K562 (cell line): ENCODE results near the gene PLPPR1. TPM values are rescaled to one million over a fixed set of nuclear protein-coding genes. Genes with fewer than 3 reads are reported as not detected.

Experiments
- ATAC-seq: fragments of 200-7000 bp; cut with Tn5 transposase; 3 replicates; pipeline ENCODE4 v1.9.1; 2020; ENCODE audit warnings: moderate library complexity
- BruUV-seq: library from RNA; stranded (reverse); fragments of 400-500 nt; replicated peaks from 2 replicates; lab custom pipeline; 2021; lab: Mats Ljungman, UMichigan
- CTCF ChIA-PET: fragments of 300-600 bp; formaldehyde crosslinking; extraction: SDS; loops from one replicate; lab custom pipeline; 2021; ENCODE audit warnings: low intra/inter-chr PET ratio; lab: Yijun Ruan, JAX
- POLR2A ChIA-PET: fragments of 300-600, 350-650 bp; sonication (Branson Sonifier 250); formaldehyde crosslinking; extraction: SDS; loops from one replicate; lab custom pipeline; 2021; ENCODE audit warnings: antibody characterized with exemption, inconsistent platforms; lab: Yijun Ruan, JAX
- DNase-seq, 4 experiments: peaks; one replicate each; pipeline versions ENCODE4 v3.0.0 to v3.0.0-alpha.2; 2011 to 2018; ENCODE audit warnings: low spot score in 3 of 4, mixed read lengths in 3 of 4; ENCODE audit errors: extremely low read depth in 1 of 4
- FAIRE-seq: peaks from 2 replicates; lab custom pipeline; 2011; peaks lifted over from hg19 to GRCh38; lab: Jason Lieb, UNC
- H2AFZ ChIP-seq: 2 replicates; pipeline ENCODE4 v1.6.0; 2011; ENCODE audit warnings: low read depth, low read length, control low read depth, inconsistent platforms
- H3K27ac ChIP-seq: fragments of 200-600 bp; 3 replicates; pipeline ENCODE4 v1.8.0; 2011; ENCODE audit warnings: low read depth, mild to moderate bottlenecking, control low read depth, inconsistent platforms, low read length, moderate library complexity, mixed read lengths; ENCODE audit errors: extremely low read depth
- H3K27me3 ChIP-seq, 2 experiments: fragments of 300-600 bp in 1 of 2; 2 replicates in 1 of 2; 3 replicates in 1 of 2; pipeline versions ENCODE4 v1.6.0 to v1.8.0; 2011; ENCODE audit warnings: inconsistent platforms in 2 of 2, low read length in 2 of 2, mild to moderate bottlenecking in 1 of 2, mixed read lengths in 1 of 2, moderate library complexity in 1 of 2; ENCODE audit not compliant: control insufficient read depth in 2 of 2, insufficient read depth in 2 of 2
- H3K36me3 ChIP-seq: fragments of 300-600 bp; 3 replicates; pipeline ENCODE4 v1.8.0; 2011; ENCODE audit warnings: mild to moderate bottlenecking, low read length, inconsistent platforms; ENCODE audit not compliant: control insufficient read depth, insufficient read depth
- H3K4me1 ChIP-seq, 2 experiments: fragments of 200-600 bp in 1 of 2; replicated peaks in 1 of 2; 2 replicates in 1 of 2; 3 replicates in 1 of 2; pipeline versions ENCODE4 v1.5.1 to v1.8.0; 2011; ENCODE audit warnings: inconsistent platforms in 2 of 2, low read length in 2 of 2, mild to moderate bottlenecking in 1 of 2, mixed read lengths in 1 of 2, moderate library complexity in 1 of 2; ENCODE audit not compliant: control insufficient read depth in 2 of 2, insufficient read depth in 2 of 2
- H3K4me2 ChIP-seq: 2 replicates; pipeline ENCODE4 v1.6.1; 2011; ENCODE audit warnings: low read length, control low read depth, inconsistent platforms, mixed read lengths; ENCODE audit not compliant: insufficient read depth
- H3K4me3 ChIP-seq: fragments of 200-600 bp; sonication (generic), shearing (Covaris generic); 2 replicates; pipeline ENCODE4 v1.5.1; 2016; ENCODE audit warnings: control low read depth, inconsistent platforms
- H3K79me2 ChIP-seq: fragments of 200-600 bp; 3 replicates; pipeline ENCODE4 v1.8.0; 2011; ENCODE audit warnings: low read length, inconsistent platforms; ENCODE audit not compliant: control insufficient read depth, insufficient read depth
- H3K9ac ChIP-seq, 2 experiments: 2 replicates each; pipeline versions ENCODE4 v1.6.0 to v1.6.1; 2011; ENCODE audit warnings: low read depth in 2 of 2, low read length in 2 of 2, control low read depth in 1 of 2, inconsistent platforms in 1 of 2, mild to moderate bottlenecking in 1 of 2, mixed read lengths in 1 of 2; ENCODE audit not compliant: insufficient read depth in 1 of 2
- H3K9me1 ChIP-seq: one replicate; pipeline ENCODE4 v1.6.0; 2011; ENCODE audit warnings: inconsistent platforms, mild to moderate bottlenecking, low read length, moderate library complexity; ENCODE audit not compliant: control insufficient read depth, insufficient read depth
- H3K9me3 ChIP-seq: replicated peaks from 2 replicates; pipeline ENCODE4 v1.5.1; 2011; ENCODE audit warnings: low read depth, low read length, inconsistent platforms; ENCODE audit not compliant: control insufficient read depth, insufficient read depth
- H4K20me1 ChIP-seq: replicated peaks from 2 replicates; pipeline ENCODE4 v1.6.1; 2011; ENCODE audit warnings: low read length, inconsistent platforms, mixed read lengths; ENCODE audit not compliant: control insufficient read depth, insufficient read depth
- ARID2 ChIP-seq: fragments of 450-650 bp; IDR thresholded peaks from 2 replicates; pipeline ENCODE4 v1.6.1; 2017; ENCODE audit warnings: antibody characterized with exemption, mild to moderate bottlenecking
- BHLHE40 ChIP-seq: IDR thresholded peaks from 2 replicates; pipeline ENCODE4 v1.6.1; 2011; ENCODE audit warnings: low read length, improper control_type of control experiment
- CHCHD3 ChIP-seq: fragments of 250-450 bp; sonication (Bioruptor Pico); IDR thresholded peaks from 2 replicates; pipeline ENCODE4 v2.1.2; 2022; ENCODE audit warnings: mild to moderate bottlenecking
- EHMT2 ChIP-seq: fragments of 450-650 bp; IDR thresholded peaks from 2 replicates; pipeline ENCODE4 v1.6.1; 2018; ENCODE audit warnings: antibody characterized with exemption
- HCFC1 ChIP-seq: IDR thresholded peaks from 2 replicates; pipeline ENCODE4 v1.6.1; 2012; ENCODE audit warnings: low read depth, low read length, improper control_type of control experiment
- NCOR1 ChIP-seq: fragments of 450-650 bp; IDR thresholded peaks from 2 replicates; pipeline ENCODE4 v1.6.1; 2016; ENCODE audit warnings: mild to moderate bottlenecking, moderate library complexity
- PHF20 ChIP-seq: fragments of 450-650 bp; IDR thresholded peaks from 2 replicates; pipeline ENCODE4 v1.6.1; 2018; ENCODE audit not compliant: partially characterized antibody
- PURB ChIP-seq: sonication (generic); formaldehyde crosslinking; IDR thresholded peaks from 2 replicates; pipeline ENCODE4 v1.9.0; 2021; ENCODE audit warnings: low read depth, mild to moderate bottlenecking, missing genetic modification reagents
- RAD21 ChIP-seq, 2 experiments: fragments of 250-450 bp in 1 of 2; fragments of 450-650 bp in 1 of 2; sonication (Bioruptor Pico) in 1 of 2; formaldehyde crosslinking in 1 of 2; IDR thresholded peaks in 1 of 2; conservative IDR thresholded peaks in 1 of 2; 2 replicates each; pipeline versions ENCODE4 v1.4.0 to v1.8.0; 2020 to 2022; ENCODE audit warnings: mild to moderate bottlenecking in 2 of 2, moderate library complexity in 1 of 2
- SAFB ChIP-seq: fragments of 200-400 bp; formaldehyde crosslinking; IDR thresholded peaks from 2 replicates; pipeline ENCODE4 v1.6.1; 2017; ENCODE audit warnings: low read depth, low read length, borderline replicate concordance
- ZNF197 ChIP-seq: fragments of 200-800 bp; sonication (Bioruptor generic); IDR thresholded peaks from 2 replicates; pipeline ENCODE4 v1.6.1; 2016; ENCODE audit warnings: low read depth, missing genetic modification characterization, missing compliant biosample characterization
- ZNF699 ChIP-seq: fragments of 250-450 bp; sonication (Bioruptor Pico); IDR thresholded peaks from 2 replicates; pipeline ENCODE4 v1.8.0; 2021; ENCODE audit warnings: mild to moderate bottlenecking, moderate library complexity; ENCODE audit not compliant: insufficient replicate concordance
- ZZZ3 ChIP-seq: fragments of 450-650 bp; IDR thresholded peaks from 2 replicates; pipeline ENCODE4 v1.6.1; 2016; ENCODE audit warnings: antibody characterized with exemption, mild to moderate bottlenecking, moderate library complexity
- whole genome bisulfite sequencing: fragments of 100-300 bp; shearing (Covaris generic); methylation state at CpG from one replicate; pipeline ENCODE4 v1.1.6; 2016; ENCODE audit warnings: low coverage, mixed read lengths; ENCODE audit not compliant: insufficient coverage; ENCODE audit errors: missing lambda C conversion rate; 5-methylcytosine and 5-hydroxymethylcytosine counted together
- in situ Hi-C: fragments of 300-500 bp; cut with MboI; formaldehyde crosslinking; loops from 4 replicates; pipeline ENCODE4 v1.15.0; 2018; ENCODE audit warnings: inconsistent platforms, mixed read lengths
- intact Hi-C: fragments of 100-400 bp; cut with micrococcal nuclease; formaldehyde crosslinking; loops from 2 replicates; pipeline ENCODE4 v1.14.2; 2022
- polyA plus RNA-seq, 8 experiments: library from polyadenylated mRNA; depleted of rRNA in 4 of 8; stranded (reverse) in 5 of 8; unstranded in 3 of 8; fragments of >200 nt; fragmentation: Nextera tagmentation in 2 of 8; fragmentation: Illumina TruSeq in 1 of 8; extraction: Ambion mirVana in 2 of 8; extraction: Trizol in 1 of 8; gene quantifications; 2 replicates each; pipeline versions ENCODE4 v1.2.1 to v1.2.3, GENCODE V29; 2011 to 2014; ENCODE audit warnings: inconsistent platforms in 1 of 8, missing spikeins in 1 of 8
- total RNA-seq, 7 experiments: library from RNA; depleted of rRNA in 6 of 7; stranded (reverse); fragments of >200 nt in 6 of 7; fragmentation: Illumina TruSeq in 2 of 7; extraction: Trizol in 2 of 7; gene quantifications; 2 replicates each; pipeline versions ENCODE4 v1.2.1 to v1.2.3, GENCODE V29; 2011 to 2021; ENCODE audit warnings: low replicate concordance in 1 of 7
- TF ChIP-seq, protein P1 (sequence below), 3 experiments: IDR thresholded peaks in 2 of 3; conservative IDR thresholded peaks in 1 of 3; 2 replicates each; pipeline ENCODE4 v1.5.1; 2011 to 2012; ENCODE audit warnings: low read length in 3 of 3, mild to moderate bottlenecking in 3 of 3, control low read depth in 2 of 3, improper control_type of control experiment in 1 of 3, inconsistent platforms in 1 of 3, low read depth in 1 of 3, mixed read lengths in 1 of 3, moderate library complexity in 1 of 3; ENCODE audit not compliant: insufficient read depth in 2 of 3
- TF ChIP-seq, protein P2 (sequence below): IDR thresholded peaks from 2 replicates; pipeline ENCODE4 v1.6.1; 2011; ENCODE audit warnings: borderline replicate concordance, low read depth, mild to moderate bottlenecking, moderate library complexity, low read length; ENCODE audit not compliant: insufficient read depth, poor library complexity, severe bottlenecking
- TF ChIP-seq, protein P3 (sequence below): sonication (generic); formaldehyde crosslinking; IDR thresholded peaks from 2 replicates; pipeline ENCODE4 v1.8.1; 2023; ENCODE audit warnings: mild to moderate bottlenecking, missing genetic modification reagents, moderate library complexity

PLPPR1 gene
- total and polyA plus RNA-seq, 9 of the 15 experiments (the other 6 are each of a cell fraction or from before 2014, with no cell fraction given): not detected

DNA sequence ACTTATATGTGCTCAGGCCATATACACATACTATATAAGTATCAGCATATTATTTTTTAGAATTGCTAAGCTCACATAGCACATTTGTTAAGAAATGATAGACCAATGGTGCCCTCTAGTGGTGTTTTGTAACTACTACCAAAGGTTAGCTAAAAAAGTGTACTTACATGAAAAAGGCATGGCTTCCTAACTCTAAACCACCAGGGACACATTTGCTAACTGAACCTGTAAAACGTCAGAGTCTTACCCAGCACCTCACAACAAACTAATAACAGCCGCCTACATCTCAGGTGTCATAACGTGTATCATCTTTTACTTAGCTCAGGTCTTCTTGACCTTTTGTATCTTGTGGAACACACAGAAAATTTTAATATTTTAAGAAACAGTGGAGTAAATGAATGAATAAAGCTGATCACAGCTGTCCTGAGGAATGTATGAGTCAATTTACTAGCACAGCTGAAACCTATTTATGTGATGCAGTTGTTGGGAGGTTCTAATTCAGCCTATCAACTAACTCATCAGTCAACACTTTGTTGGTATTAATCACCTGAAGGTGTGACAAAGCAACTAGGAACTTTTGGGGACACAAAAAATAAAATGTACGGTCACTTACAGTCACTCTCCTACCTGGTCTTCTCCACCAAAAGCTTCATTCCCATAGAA is 283.4 kb downstream of the PLPPR1 start (continued):
- TF ChIP-seq RAD21 (CRISPR knock-in tag; conservative IDR thresholded peaks at IDR 0.05 in 1 of 2, IDR thresholded peaks at IDR 0.05 in 1 of 2) (peak; percentile 79 to 89), BHLHE40 (no peak), CHCHD3 (no peak), ZNF197 (CRISPR knock-in tag) (no peak), SAFB (no peak)
- TF ChIP-seq, protein P1, sequence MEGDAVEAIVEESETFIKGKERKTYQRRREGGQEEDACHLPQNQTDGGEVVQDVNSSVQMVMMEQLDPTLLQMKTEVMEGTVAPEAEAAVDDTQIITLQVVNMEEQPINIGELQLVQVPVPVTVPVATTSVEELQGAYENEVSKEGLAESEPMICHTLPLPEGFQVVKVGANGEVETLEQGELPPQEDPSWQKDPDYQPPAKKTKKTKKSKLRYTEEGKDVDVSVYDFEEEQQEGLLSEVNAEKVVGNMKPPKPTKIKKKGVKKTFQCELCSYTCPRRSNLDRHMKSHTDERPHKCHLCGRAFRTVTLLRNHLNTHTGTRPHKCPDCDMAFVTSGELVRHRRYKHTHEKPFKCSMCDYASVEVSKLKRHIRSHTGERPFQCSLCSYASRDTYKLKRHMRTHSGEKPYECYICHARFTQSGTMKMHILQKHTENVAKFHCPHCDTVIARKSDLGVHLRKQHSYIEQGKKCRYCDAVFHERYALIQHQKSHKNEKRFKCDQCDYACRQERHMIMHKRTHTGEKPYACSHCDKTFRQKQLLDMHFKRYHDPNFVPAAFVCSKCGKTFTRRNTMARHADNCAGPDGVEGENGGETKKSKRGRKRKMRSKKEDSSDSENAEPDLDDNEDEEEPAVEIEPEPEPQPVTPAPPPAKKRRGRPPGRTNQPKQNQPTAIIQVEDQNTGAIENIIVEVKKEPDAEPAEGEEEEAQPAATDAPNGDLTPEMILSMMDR (IDR thresholded peaks at IDR 0.05 in 2 of 3, conservative IDR thresholded peaks at IDR 0.05 in 1 of 3; ENCODE audit: insufficient read depth in 2 of 3, low read depth in 1 of 3, low read length in 3 of 3): peak; percentile 51 to 81 (median 59); a peak in 5 of 6 replicates

DNA sequence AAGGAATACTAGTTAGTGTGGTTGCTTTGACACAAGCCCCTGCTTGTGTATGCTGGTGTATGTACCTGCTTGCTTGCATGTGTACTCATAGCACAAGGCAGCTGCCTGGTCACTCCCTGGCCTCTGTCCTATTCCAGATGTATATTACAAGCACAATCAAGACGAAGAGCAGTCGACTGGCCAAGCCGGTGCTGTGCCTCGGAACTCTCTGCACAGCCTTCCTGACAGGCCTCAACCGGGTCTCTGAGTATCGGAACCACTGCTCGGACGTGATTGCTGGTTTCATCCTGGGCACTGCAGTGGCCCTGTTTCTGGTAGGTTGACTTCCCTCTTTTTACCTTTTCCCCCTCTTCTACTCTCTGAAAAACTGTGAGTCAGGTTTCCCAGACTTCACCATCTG is 284.1 kb downstream of the PLPPR1 start:
- WGBS: 72% methylated on average over 7 of the region's 8 CpGs
- intact Hi-C loops (loop anchor here (5.0 kb wide), 1 partner anchor 135 kb away; no protein-coding TSS in a partner anchor), in situ Hi-C loops (no loop called here)
- FAIRE-seq: no peak
- H3K9me1 ChIP-seq: no peaks in the 10 kb centered on the region
- no peak for ATAC-seq
- no peaks in the 10 kb centered on the region for H3K9me3 ChIP-seq
- peaks cover 0 to 10% of the 10 kb centered on the region in 2 experiments; a peak in 3 of 5 replicates for H3K27me3 ChIP-seq
- no peaks in the 10 kb centered on the region for H3K79me2 ChIP-seq
- no peak overlapping the region for H3K4me3 ChIP-seq
- no peak for DNase-seq
- H3K4me2 ChIP-seq: no peak overlapping the region
- no peaks in the 10 kb centered on the region for H3K36me3 ChIP-seq
- POLR2A ChIA-PET: interaction anchor here (1.0 kb wide), 1 partner anchor 711 kb away, joined by 4 read pairs; no protein-coding TSS in a partner anchor
- H3K4me1 ChIP-seq: no peaks in the 10 kb centered on the region
- no peaks in the 10 kb centered on the region for H4K20me1 ChIP-seq
- no peak overlapping the region for H2AFZ ChIP-seq
- H3K27ac ChIP-seq: no peak overlapping the region
- no TSS peak for BruUV-seq
- H3K9ac ChIP-seq: no peak overlapping the region
- CTCF ChIA-PET: interaction anchor here (0.6 kb wide), 1 partner anchor 600 kb away, joined by 3 read pairs; no protein-coding TSS in a partner anchor
- TF ChIP-seq, protein P2, sequence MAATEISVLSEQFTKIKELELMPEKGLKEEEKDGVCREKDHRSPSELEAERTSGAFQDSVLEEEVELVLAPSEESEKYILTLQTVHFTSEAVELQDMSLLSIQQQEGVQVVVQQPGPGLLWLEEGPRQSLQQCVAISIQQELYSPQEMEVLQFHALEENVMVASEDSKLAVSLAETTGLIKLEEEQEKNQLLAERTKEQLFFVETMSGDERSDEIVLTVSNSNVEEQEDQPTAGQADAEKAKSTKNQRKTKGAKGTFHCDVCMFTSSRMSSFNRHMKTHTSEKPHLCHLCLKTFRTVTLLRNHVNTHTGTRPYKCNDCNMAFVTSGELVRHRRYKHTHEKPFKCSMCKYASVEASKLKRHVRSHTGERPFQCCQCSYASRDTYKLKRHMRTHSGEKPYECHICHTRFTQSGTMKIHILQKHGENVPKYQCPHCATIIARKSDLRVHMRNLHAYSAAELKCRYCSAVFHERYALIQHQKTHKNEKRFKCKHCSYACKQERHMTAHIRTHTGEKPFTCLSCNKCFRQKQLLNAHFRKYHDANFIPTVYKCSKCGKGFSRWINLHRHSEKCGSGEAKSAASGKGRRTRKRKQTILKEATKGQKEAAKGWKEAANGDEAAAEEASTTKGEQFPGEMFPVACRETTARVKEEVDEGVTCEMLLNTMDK: no peak
- TF ChIP-seq, protein P3, sequence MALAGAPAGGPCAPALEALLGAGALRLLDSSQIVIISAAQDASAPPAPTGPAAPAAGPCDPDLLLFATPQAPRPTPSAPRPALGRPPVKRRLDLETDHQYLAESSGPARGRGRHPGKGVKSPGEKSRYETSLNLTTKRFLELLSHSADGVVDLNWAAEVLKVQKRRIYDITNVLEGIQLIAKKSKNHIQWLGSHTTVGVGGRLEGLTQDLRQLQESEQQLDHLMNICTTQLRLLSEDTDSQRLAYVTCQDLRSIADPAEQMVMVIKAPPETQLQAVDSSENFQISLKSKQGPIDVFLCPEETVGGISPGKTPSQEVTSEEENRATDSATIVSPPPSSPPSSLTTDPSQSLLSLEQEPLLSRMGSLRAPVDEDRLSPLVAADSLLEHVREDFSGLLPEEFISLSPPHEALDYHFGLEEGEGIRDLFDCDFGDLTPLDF (CRISPR knock-in tag): no peak
- TF ChIP-seq EHMT2 (no peak), PHF20 (no peak), ZNF699 (CRISPR knock-in tag) (no peak), ARID2 (no peak), NCOR1 (no peak), HCFC1 (no peak), ZZZ3 (no peak), PURB (CRISPR knock-in tag) (no peak)
